Psoas muscle (tissue), 8 donors: ENCODE data around the gene ZMYND15. TPM values are rescaled to one million over a fixed set of nuclear protein-coding genes. Genes with fewer than 3 reads are reported as not detected.

Source experiments
- ATAC-seq, 4 donors: fragments of 200-7000 bp; cut with Tn5 transposase; one replicate each; pipeline ENCODE4 v1.9.1; 2020; ENCODE audit warnings: moderate library complexity in 3 of 4, mild to moderate bottlenecking in 2 of 4
- DNase-seq, 2 donors: peaks; one replicate each; pipeline ENCODE4 v3.0.0-alpha.2; 2020
- H3K27ac ChIP-seq: fragments of 200-600 bp; one replicate; pipeline ENCODE4 v1.8.0; 2022
- H3K27me3 ChIP-seq, 3 donors: fragments of 200-600 bp in 1 of 3; one replicate each; pipeline versions ENCODE4 v1.6.1 to v1.8.0; 2013 to 2022; ENCODE audit warnings: low read length in 2 of 3, mild to moderate bottlenecking in 2 of 3, moderate library complexity in 1 of 3; ENCODE audit not compliant: insufficient read depth in 3 of 3
- H3K36me3 ChIP-seq, 2 donors: fragments of 200-600 bp in 1 of 2; one replicate each; pipeline versions ENCODE4 v1.6.1 to v1.8.0; 2013 to 2022; ENCODE audit warnings: low read depth in 1 of 2, mild to moderate bottlenecking in 1 of 2, moderate library complexity in 1 of 2; ENCODE audit not compliant: insufficient read depth in 1 of 2
- H3K4me1 ChIP-seq: fragments of 200-600 bp; one replicate; pipeline ENCODE4 v1.8.0; 2022
- H3K4me3 ChIP-seq: fragments of 200-600 bp; one replicate; pipeline ENCODE4 v1.8.0; 2022; ENCODE audit warnings: mild to moderate bottlenecking
- H3K9me3 ChIP-seq: fragments of 200-600 bp; one replicate; pipeline ENCODE4 v1.8.0; 2022
- CTCF ChIP-seq: fragments of 200-600 bp; IDR thresholded peaks from one replicate; pipeline ENCODE4 v1.8.0; 2022; ENCODE audit warnings: antibody characterized with exemption
- WGBS, 3 donors: extraction: QIAGEN DNeasy Blood & Tissue Kit; methylation state at CpG; one replicate each; pipeline versions ENCODE4 v1.1.6 to v1.1.7; 2013; 5-methylcytosine and 5-hydroxymethylcytosine counted together
- intact Hi-C, 2 donors: fragments of 100-400 bp; cut with DNase I; formaldehyde crosslinking; loops; one replicate each; pipeline versions ENCODE4 v1.11.0 to v1.14.2; 2022
- polyA plus RNA-seq, 3 donors: library from polyadenylated mRNA; stranded (reverse); fragments of 200-250 nt; gene quantifications; one replicate each; pipeline ENCODE4 v1.2.3, GENCODE V29; 2013
- total RNA-seq, 4 donors: library from RNA; stranded (reverse); fragmentation: NEBNext Ultra II Directional in 2 of 4; extraction: Animal tissue kit (Norgen Biotek cat#: 25700) in 2 of 4; gene quantifications; one replicate each; pipeline versions ENCODE4 v1.2.1 to v1.2.4, GENCODE V29; 2021 to 2023
- donor health status: healthy with polysubstance abuse.
- donor health status: DM: no; HTN: no; CAD: no; lungs with moderate emphysema.
- donor health status: Bipolar disorder and iron deficiency.
- donor health status: healthy.
- donor health status: DM: yes; HTN: yes; CAD: no.
- donor health status: DM: no; HTN: no; CAD: no.
- donor health status: DM: no; HTN: no; CAD: no.
- donor health status: DM: yes; HTN: yes; CAD: no.

ZMYND15 gene
- total and polyA plus RNA-seq, 7 donors, result 0.04 to 0.30 (median 0.09) TPM; not detected in 2

GRCh38 chr17:4790705-4791088 lies 51.1 kb downstream of the ZMYND15 start:
- H3K27me3 ChIP-seq, result peaks cover 0 to 7% (median 2%) of the 10 kb centered on the region in 3 donors
- intact Hi-C loops, result no loop called here
- no peaks in the 10 kb centered on the region for H3K36me3 ChIP-seq
- no peak for ATAC-seq
- WGBS, 3 donors, result 28 to 38% (median 37%) methylated on average over 7 of the region's 7 CpGs
- peak overlapping the region; percentile 90 for H3K27ac ChIP-seq
- H3K4me1 ChIP-seq, result peaks cover 24% of the 10 kb centered on the region
- H3K9me3 ChIP-seq, result no peaks in the 10 kb centered on the region
- H3K4me3 ChIP-seq, result peak overlapping the region; percentile 82
- DNase-seq, result peak in 1 of 2 donors; percentile 8
- no peak for TF ChIP-seq CTCF

GRCh38 chr17:4795168-4795567 lies 55.5 kb downstream of the ZMYND15 start:
- no peaks in the 10 kb centered on the region for H3K27me3 ChIP-seq
- no peak overlapping the region for H3K4me3 ChIP-seq
- intact Hi-C loops, result loop anchor here in 1 of 2 donors (5.0 kb wide), 1 partner anchor 42 kb away; no protein-coding TSS in a partner anchor
- no peak for ATAC-seq
- no peaks in the 10 kb centered on the region for H3K9me3 ChIP-seq
- peaks cover 10 to 24% of the 10 kb centered on the region in 2 donors for H3K36me3 ChIP-seq
- no peak for DNase-seq
- H3K4me1 ChIP-seq, result peaks cover 11% of the 10 kb centered on the region
- no peak overlapping the region for H3K27ac ChIP-seq
- WGBS, 3 donors, result 97 to 99% (median 97%) methylated on average over 1 of the region's 1 CpG
- TF ChIP-seq CTCF, result no peak

Other genes with a start within 250 kb of the ZMYND15 start
- 1 to 10 TPM; 3.5 to 7.1 (median 6.3) TPM for gene SPNS2, start 241.0 kb upstream of the ZMYND15 start, total RNA-seq
- gene SPNS2, start 241.0 kb upstream of the ZMYND15 start, polyA plus RNA-seq, result 10 to 100 TPM in 1 of 3 donors, 1 to 10 TPM in 2; 6.0 to 10.6 (median 7.4) TPM
- 10 to 100 TPM; 31.3 to 63.2 (median 46.3) TPM for gene MYBBP1A, start 184.4 kb upstream of the ZMYND15 start, total RNA-seq
- gene MYBBP1A, start 184.4 kb upstream of the ZMYND15 start, polyA plus RNA-seq, result 10 to 100 TPM; 28.5 to 54.4 (median 35.5) TPM
- gene GGT6, start 179.3 kb upstream of the ZMYND15 start, total RNA-seq, result not detected
- under 1 TPM in 1 of 3 donors, not detected in 2; 0.03 TPM for gene GGT6, start 179.3 kb upstream of the ZMYND15 start, polyA plus RNA-seq
- 100 to 1,000 TPM; 248 to 524 (median 400) TPM for gene SMTNL2, start 155.3 kb upstream of the ZMYND15 start, total RNA-seq
- 100 to 1,000 TPM in 2 of 3 donors, 10 to 100 TPM in 1; 20.7 to 318 (median 210) TPM for gene SMTNL2, start 155.3 kb upstream of the ZMYND15 start, polyA plus RNA-seq
- under 1 TPM in 2 of 4 donors, not detected in 2; 0.10 to 0.36 TPM for gene ALOX15, start 98.2 kb upstream of the ZMYND15 start, total RNA-seq
- not detected for gene ALOX15, start 98.2 kb upstream of the ZMYND15 start, polyA plus RNA-seq
- 10 to 100 TPM; 51.7 to 57.2 (median 55.5) TPM for gene PELP1, start 35.7 kb upstream of the ZMYND15 start, total RNA-seq
- 10 to 100 TPM; 17.5 to 38.6 (median 20.4) TPM for gene PELP1, start 35.7 kb upstream of the ZMYND15 start, polyA plus RNA-seq
- gene ARRB2, start 29.2 kb upstream of the ZMYND15 start, total RNA-seq, result 10 to 100 TPM; 12.1 to 16.5 (median 14.7) TPM
- 10 to 100 TPM in 1 of 3 donors, 1 to 10 TPM in 2; 6.6 to 11.8 (median 8.0) TPM for gene ARRB2, start 29.2 kb upstream of the ZMYND15 start, polyA plus RNA-seq
- 10 to 100 TPM; 19.2 to 26.6 (median 23.7) TPM for gene MED11, start 8.4 kb upstream of the ZMYND15 start, total RNA-seq
- gene MED11, start 8.4 kb upstream of the ZMYND15 start, polyA plus RNA-seq, result 10 to 100 TPM; 44.0 to 52.1 (median 46.3) TPM
- gene CXCL16, start 95 bp downstream of the ZMYND15 start, total RNA-seq, result 1 to 10 TPM; 1.7 to 5.4 (median 2.8) TPM
- under 1 TPM; 0.45 to 0.72 (median 0.48) TPM for gene CXCL16, start 95 bp downstream of the ZMYND15 start, polyA plus RNA-seq
- gene TM4SF5, start 32.1 kb downstream of the ZMYND15 start, total RNA-seq, result not detected
- under 1 TPM in 1 of 3 donors, not detected in 2; 0.34 TPM for gene TM4SF5, start 32.1 kb downstream of the ZMYND15 start, polyA plus RNA-seq
- gene VMO1, start 46.5 kb downstream of the ZMYND15 start, total RNA-seq, result under 1 TPM; 0.42 to 0.84 (median 0.64) TPM
- 1 to 10 TPM in 2 of 3 donors, under 1 TPM in 1; 0.84 to 3.1 (median 1.8) TPM for gene VMO1, start 46.5 kb downstream of the ZMYND15 start, polyA plus RNA-seq
- not detected for gene GLTPD2, start 49.1 kb downstream of the ZMYND15 start, total RNA-seq
- not detected for gene GLTPD2, start 49.1 kb downstream of the ZMYND15 start, polyA plus RNA-seq
- 100 to 1,000 TPM; 160 to 254 (median 234) TPM for gene PSMB6, start 56.3 kb downstream of the ZMYND15 start, total RNA-seq
- 100 to 1,000 TPM; 416 to 561 (median 427) TPM for gene PSMB6, start 56.3 kb downstream of the ZMYND15 start, polyA plus RNA-seq
- 1 to 10 TPM; 3.7 to 7.5 (median 4.3) TPM for gene PLD2, start 67.3 kb downstream of the ZMYND15 start, total RNA-seq
- gene PLD2, start 67.3 kb downstream of the ZMYND15 start, polyA plus RNA-seq, result 1 to 10 TPM; 2.4 to 4.2 (median 3.0) TPM
- gene MINK1, start 93.5 kb downstream of the ZMYND15 start, total RNA-seq, result 10 to 100 TPM; 15.8 to 23.8 (median 20.8) TPM
- 10 to 100 TPM in 2 of 3 donors, 1 to 10 TPM in 1; 8.9 to 19.2 (median 14.2) TPM for gene MINK1, start 93.5 kb downstream of the ZMYND15 start, polyA plus RNA-seq
- under 1 TPM in 2 of 4 donors, not detected in 2; 0.20 to 0.30 TPM for gene C17orf107, start 159.7 kb downstream of the ZMYND15 start, total RNA-seq
- gene C17orf107, start 159.7 kb downstream of the ZMYND15 start, polyA plus RNA-seq, result under 1 TPM; 0.01 to 0.10 (median 0.03) TPM
- gene CHRNE, start 163.3 kb downstream of the ZMYND15 start, total RNA-seq, result 1 to 10 TPM in 1 of 4 donors, under 1 TPM in 3; 0.19 to 1.1 (median 0.28) TPM
- gene CHRNE, start 163.3 kb downstream of the ZMYND15 start, polyA plus RNA-seq, result under 1 TPM; 0.16 to 0.70 (median 0.56) TPM
- under 1 TPM in 1 of 4 donors, not detected in 3; 0.10 TPM for gene GP1BA, start 192.4 kb downstream of the ZMYND15 start, total RNA-seq
- under 1 TPM in 2 of 3 donors, not detected in 1; 0.04 to 0.05 TPM for gene GP1BA, start 192.4 kb downstream of the ZMYND15 start, polyA plus RNA-seq
- gene SLC25A11, start 200.2 kb downstream of the ZMYND15 start, total RNA-seq, result 100 to 1,000 TPM in 3 of 4 donors, 10 to 100 TPM in 1; 97.1 to 225 (median 143) TPM
- gene SLC25A11, start 200.2 kb downstream of the ZMYND15 start, polyA plus RNA-seq, result 100 to 1,000 TPM; 125 to 163 (median 128) TPM
- 10 to 100 TPM; 85.1 to 96.3 (median 87.3) TPM for gene RNF167, start 200.4 kb downstream of the ZMYND15 start, total RNA-seq
- gene RNF167, start 200.4 kb downstream of the ZMYND15 start, polyA plus RNA-seq, result 100 to 1,000 TPM in 1 of 3 donors, 10 to 100 TPM in 2; 85.7 to 151 (median 100.0) TPM
- 100 to 1,000 TPM; 149 to 253 (median 205) TPM for gene PFN1, start 208.7 kb downstream of the ZMYND15 start, total RNA-seq
- 1,000 to 10,000 TPM in 1 of 3 donors, 100 to 1,000 TPM in 2; 220 to 1,518 (median 312) TPM for gene PFN1, start 208.7 kb downstream of the ZMYND15 start, polyA plus RNA-seq
- gene ENO3, start 211.3 kb downstream of the ZMYND15 start, total RNA-seq, result 1,000 to 10,000 TPM; 2,251 to 3,238 (median 2,533) TPM
- 1,000 to 10,000 TPM; 1,126 to 5,696 (median 4,322) TPM for gene ENO3, start 211.3 kb downstream of the ZMYND15 start, polyA plus RNA-seq
- gene SPAG7, start 228.0 kb downstream of the ZMYND15 start, total RNA-seq, result 100 to 1,000 TPM in 3 of 4 donors, 10 to 100 TPM in 1; 79.2 to 156 (median 111) TPM
- gene SPAG7, start 228.0 kb downstream of the ZMYND15 start, polyA plus RNA-seq, result 100 to 1,000 TPM in 2 of 3 donors, 10 to 100 TPM in 1; 93.2 to 179 (median 170) TPM
- gene CAMTA2, start 247.8 kb downstream of the ZMYND15 start, total RNA-seq, result 10 to 100 TPM; 43.0 to 60.8 (median 51.0) TPM
- 10 to 100 TPM; 30.3 to 50.2 (median 39.5) TPM for gene CAMTA2, start 247.8 kb downstream of the ZMYND15 start, polyA plus RNA-seq